Activated CD4-positive, CD25-positive, alpha-beta regulatory T cell treated with anti-CD3 and anti-CD28 coated beads, Interleukin-2, amount 50 U/mL, for 16 hours (primary cell): ENCODE data around the gene ACOT2.
"Not testable (repeated sequence)": the region's sequence is repeated elsewhere in the genome, so short reads cannot be mapped to it uniquely, and the experiment has no call there.

ENCODE experiments used
- DNase-seq: peaks from one replicate; pipeline ENCODE4 v3.0.0-alpha.2; 2020; ENCODE audit warnings: low read depth, low spot score

ACOT2 gene

DNA sequence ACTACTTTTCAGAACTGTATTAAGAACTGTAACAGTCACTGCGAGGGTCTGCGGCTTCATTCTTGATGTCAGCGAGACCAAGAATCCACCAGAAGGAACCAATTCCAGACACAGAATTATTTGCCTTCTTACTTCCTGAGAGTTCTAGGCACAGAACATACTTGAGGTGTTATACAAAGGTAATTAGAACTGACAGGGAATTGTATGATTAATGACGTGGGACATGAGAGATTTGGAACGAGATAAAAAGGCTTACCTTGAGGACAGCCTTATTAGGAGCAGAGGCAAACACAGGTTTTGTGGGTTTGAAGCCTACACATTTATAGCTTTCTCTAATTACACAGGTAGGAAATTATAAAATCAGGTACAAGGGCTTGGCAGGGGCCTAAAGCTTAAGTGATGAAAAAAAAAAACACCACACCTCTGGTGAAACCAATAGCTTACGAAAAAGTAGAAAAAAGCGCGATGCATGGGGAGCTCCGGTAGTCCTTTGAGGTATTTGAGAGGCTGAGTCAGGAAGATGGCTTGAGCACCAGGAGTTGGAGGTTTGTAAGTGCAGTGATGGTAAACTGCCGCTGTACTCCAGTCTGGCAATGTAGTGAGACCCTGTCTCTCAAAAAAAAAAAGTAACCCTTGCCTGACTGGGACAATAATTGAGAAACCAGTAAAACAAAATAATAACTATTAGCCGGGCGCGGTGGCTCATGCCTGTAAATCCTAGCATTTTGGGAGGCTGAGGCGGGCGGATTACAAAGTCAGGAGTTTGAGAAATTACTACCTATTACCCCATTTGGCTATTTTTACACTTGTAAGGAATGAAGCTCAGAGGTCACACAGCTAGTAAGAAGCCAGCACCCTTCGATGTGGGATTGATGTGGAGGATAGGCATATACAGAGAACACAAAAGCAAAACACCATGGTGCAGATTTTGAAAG lies 795 bp upstream of the ACOT2 start:
- DNase-seq = no peak

DNA sequence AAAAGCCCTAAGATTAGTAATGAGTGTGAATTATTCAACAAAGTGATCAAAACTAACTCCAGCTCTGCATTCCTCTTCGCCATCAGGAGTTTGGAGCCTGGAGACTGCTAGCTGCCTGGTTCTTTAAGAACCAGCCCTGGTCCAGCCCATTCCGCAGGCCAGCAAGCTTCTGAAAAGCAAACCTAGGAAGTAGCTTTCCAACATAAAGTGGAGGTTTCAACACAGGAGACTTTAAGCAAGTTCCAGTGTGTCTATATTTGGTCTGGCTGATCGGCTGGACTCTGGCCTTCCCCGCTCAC lies 178 bp upstream of the ACOT2 start:
- not testable (repeated sequence) for DNase-seq

DNA sequence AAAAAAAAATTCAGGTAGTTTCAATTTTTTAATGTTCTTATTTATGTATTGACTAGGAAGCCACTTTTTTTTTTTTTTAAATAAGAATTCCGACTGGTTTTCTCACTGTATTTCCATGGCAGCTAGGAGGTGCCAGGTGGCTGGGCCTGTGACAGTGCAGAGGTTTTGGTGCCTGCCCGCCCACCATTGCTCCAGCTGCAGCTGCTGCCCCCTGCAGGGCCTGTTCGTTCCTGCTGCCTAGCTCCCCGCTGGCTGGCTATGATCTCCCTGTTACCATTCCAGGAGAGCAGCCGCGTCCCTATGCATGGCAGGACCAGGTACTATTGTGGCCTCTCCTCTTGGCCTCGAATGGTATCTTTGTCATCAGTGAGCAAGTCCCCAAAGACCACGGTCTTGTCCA lies 1.9 kb downstream of the ACOT2 start:
- peak; percentile 27 for DNase-seq

DNA sequence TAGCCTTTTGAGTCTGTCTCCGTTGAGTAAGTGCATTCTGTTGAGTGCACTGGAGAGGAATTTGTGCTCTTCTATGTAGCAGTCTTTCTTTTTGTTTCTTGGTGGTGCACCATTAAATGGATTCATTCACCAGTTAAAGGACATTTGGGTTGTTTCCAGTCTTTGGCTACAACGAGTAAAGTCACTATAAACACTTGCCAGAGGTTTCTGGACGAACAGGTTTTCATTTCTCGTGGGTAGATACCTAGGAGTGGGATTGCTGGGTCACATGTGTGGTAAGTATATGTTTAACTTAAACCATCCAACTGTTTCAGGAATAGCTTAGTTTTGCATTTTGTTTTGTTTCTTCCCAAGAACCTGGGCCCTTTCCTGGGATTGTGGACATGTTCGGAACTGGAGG lies 4.0 kb downstream of the ACOT2 start:
- not testable (repeated sequence) for DNase-seq

DNA sequence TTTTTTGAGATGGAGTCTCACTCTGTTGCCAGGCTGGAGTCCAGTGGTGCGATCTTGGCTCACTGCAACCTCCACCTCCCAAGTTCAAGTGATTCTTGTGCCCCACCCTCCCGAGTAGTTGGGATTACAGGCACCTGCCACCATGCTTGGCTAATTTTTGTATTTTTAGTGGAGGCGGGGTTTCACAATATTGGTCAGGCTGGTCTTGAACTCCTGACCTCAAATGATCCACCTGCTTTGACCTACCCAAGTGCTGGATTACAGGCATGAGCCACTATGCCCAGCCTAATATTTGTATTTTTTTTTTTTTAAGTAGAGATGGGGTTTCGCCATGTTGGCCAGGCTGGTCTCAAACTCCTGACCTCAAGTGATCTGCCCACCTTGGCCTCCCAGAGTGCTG lies 4.7 kb downstream of the ACOT2 start:
- not testable (repeated sequence) for DNase-seq

DNA sequence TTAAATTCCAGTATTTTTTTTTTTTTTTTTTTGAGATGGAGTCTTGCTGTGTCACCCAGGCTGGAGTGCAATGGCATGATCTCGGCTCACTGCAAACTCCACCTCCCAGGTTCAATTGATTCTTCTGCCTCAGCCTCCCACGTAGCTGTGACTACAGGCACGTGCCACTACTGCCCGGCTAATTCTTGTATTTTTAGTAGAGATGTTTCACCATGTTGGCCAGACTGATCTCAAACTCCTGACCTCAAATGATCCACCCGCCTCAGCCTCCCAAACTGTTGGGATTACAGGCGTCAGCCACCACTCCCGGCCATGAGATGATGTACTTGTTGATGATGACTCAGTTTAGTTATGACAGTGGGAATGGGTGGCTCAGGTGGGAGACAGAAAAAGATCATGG lies 5.2 kb downstream of the ACOT2 start:
- not testable (repeated sequence) for DNase-seq

DNA sequence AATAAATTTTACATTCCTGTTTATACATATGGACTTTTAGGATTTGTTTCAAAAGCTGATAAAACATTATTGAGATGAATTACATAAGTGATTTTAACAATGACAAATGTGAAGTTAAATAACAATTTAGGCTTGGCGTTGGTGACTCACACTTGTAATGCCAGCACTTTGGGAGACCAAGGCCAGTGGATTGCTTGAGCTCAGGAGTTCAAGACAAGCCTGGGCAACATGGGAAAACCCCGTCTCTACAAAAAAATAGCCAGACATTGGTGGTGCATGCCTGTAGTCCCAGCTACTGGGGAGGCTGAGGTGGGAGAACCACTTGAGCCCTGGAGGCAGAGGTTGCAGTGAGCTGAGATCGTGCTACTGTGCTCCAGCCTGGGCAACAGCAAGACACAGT lies 7.4 kb downstream of the ACOT2 start:
- DNase-seq = no peak

DNA sequence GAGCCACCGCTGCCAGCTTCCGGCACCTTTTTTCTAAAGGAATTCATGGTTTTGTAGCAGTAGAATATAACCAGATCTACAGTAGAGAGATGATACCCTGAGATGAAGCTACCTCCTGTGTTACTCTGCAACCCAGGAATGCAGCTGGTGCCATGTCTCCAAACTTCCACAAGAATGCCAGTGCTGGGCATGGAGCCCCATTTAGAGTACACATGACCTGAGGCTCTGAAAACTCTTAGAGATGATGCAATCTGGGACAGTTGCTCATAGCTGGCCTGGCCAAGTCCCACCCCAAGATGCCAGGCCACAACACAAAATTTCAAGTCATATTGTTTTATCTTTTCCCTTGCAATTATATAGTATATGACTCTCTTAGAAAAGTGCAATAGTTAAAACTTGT lies 8.2 kb downstream of the ACOT2 start:
- DNase-seq = not testable (repeated sequence)

DNA sequence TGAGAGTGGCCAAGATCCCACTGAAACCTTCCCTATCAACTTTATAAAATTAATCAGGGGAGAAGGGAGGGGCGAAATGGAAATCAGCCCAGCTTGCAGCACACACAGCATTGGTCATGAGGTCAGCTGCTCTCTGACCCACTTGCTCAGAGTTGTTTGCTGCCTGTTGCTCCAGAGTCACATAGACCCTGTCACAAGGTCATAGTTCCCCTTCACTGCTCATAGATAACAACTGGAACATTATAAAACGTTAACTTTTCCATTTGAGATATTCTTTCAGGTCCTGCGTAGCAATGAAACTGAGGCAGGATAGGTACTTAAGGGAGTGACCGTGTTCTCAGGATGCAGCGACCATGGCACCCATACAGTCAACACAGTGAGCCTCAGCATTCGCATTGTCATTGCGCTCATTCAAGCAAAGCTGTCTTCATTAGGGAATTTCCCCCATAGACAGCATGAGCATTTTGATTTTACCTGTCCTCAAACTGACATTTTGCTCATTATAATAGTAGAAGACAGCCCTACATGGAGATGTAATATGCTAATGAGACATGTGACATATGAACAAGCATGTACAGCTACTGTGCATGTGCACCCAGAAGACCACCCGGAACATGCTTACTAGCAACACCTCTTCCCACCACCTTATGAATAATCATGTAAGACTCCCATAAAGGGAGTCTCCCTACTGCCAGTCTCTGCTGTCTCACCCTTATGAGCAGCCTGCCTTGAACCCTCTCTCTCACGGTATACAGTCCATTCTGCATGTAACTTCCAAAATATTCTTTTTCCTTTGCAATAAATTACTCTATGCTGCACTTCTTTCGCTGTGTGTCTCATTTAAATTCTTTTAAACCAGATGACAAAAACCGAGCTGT lies 13.3 kb downstream of the ACOT2 start:
- DNase-seq = not testable (repeated sequence)

DNA sequence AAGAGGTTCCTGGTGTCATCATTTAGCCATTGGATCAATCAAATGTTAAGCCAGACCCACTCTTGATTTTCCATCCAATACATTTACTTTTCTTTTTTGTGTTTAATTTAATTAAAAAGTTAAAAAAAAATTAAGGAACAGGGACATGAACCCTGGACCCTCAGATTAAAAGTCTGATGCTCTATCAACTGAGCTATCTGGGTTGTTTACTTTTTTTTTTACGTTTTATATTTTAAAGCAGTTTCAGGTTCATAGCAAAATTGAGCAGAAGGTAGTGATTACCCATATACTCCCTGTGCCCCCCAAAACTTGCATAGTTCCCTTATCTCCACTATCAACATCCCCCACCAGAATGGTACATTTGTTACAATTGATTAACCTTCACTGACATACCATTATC lies 19.7 kb downstream of the ACOT2 start:
- DNase-seq = no peak

DNA sequence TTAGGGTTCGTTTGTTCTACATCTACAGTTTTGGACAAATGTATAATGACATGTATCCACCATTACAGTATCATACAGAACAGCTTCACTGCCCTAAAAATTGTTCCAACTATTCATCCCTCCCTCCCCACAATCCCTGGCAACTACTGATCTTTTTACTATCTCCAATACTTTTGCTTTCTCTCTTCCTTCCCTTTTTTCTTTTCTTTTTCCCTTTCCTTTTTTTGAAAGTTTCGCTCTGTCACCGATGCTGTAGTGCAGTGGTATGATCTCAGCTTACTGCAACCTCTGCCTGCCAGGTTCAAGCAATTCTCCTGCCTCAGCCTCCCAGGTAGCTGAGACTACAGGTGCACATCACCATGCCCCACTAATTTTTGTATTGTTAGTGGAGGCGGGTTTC lies 20.1 kb downstream of the ACOT2 start:
- no peak for DNase-seq

DNA sequence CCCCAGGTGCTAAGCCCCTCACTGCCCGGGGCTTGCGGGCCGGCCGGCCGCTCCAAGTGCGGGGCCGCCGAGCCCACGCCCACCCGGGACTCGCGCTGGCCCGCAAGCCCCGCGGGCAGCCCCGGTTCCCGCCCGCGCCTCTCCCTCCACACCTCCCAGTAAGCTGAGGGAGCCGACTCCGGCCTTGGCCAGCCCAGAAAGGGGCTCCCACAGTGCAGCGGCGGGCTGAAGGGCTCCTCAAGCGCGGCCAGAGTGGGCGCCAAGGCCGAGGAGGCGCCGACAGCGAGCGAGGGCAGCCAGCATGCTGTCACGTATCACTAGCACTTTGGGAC lies 21.6 kb downstream of the ACOT2 start:
- not testable (repeated sequence) for DNase-seq

DNA sequence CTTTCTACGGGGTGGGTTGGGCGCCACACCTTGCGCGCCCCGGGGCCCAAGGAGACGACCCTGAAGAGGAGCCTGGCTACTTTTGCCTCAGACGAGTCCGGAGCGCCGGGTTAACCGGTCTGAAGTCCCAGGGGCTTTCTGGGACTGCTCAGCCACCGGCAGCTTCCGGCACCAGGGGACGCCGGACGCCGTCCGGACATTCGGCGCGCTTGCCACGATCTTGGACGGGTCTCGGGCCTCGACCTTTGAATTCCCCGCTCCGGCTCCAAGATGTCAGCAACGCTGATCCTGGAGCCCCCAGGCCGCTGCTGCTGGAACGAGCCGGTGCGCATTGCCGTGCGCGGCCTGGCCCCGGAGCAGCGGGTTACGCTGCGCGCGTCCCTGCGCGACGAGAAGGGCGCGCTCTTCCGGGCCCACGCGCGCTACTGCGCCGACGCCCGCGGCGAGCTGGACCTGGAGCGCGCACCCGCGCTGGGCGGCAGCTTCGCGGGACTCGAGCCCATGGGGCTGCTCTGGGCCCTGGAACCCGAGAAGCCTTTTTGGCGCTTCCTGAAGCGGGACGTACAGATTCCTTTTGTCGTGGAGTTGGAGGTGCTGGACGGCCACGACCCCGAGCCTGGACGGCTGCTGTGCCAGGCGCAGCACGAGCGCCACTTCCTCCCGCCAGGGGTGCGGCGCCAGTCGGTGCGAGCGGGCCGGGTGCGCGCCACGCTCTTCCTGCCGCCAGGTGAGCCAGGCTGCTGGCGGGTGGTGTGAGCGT lies 22.9 kb downstream of the ACOT2 start, which contains the start of gene ACOT4:
ACOT4 (plus strand) TSS at position 184 of the 760 bp plus-strand sequence; CDS start at position 271, 87 bp downstream.
- peak; percentile 13 for DNase-seq

DNA sequence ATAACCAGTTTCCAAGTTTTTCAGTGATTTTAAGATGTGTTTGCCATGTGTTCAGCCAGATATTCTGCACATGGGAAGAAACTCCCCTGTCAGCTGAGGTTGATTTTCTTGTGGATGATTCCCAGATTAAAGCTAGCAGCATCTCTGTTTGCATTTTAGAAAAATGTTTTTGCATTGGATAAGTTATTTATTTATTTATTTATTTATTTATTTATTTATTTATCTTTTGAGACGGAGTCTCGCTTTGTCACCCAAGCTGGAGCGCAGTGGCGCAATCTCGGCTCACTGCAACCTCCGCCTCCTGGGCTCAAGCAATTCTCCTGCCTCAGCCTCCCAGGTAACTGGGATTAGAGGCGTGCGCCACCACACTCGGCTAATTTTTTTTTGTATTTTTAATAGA lies 25.5 kb downstream of the ACOT2 start:
- DNase-seq = no peak

DNA sequence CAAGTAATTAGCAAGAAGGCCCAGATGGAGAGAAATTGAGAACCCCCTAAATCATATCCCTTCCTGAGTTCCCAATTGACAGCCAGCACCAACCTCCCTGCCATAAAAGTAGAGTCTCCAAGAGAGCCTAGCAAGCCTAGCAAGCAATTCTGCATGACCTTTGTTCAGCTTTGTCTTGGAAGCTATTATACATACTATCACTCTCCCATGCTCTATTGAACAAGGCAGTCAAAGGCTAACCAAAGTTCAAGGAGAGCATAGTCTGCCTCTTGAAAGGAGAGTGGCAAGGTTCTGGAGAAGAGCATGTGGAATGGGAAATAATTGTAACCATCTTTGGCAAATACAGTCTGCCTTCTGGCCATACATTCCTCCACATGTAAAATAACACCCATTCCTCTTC lies 30.5 kb downstream of the ACOT2 start:
- no peak for DNase-seq

DNA sequence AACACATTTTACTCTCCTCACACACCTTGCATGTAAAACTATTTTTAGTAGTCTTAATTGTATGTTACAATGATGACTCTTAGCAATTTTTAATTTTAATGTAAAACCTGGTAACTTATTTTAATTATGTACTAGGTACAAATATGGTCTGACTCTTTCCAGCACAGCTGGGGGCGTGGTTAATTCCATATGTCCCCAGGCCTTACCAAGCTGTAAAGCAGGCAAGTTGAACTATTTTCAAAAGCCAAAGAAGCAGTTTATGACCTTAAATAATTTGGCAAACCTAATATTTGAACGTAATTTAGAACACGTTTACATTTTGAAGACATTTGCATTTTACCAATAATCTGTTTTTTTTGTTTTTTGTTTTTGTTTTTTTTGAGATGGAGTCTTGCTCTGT lies 34.0 kb downstream of the ACOT2 start:
- DNase-seq = no peak

DNA sequence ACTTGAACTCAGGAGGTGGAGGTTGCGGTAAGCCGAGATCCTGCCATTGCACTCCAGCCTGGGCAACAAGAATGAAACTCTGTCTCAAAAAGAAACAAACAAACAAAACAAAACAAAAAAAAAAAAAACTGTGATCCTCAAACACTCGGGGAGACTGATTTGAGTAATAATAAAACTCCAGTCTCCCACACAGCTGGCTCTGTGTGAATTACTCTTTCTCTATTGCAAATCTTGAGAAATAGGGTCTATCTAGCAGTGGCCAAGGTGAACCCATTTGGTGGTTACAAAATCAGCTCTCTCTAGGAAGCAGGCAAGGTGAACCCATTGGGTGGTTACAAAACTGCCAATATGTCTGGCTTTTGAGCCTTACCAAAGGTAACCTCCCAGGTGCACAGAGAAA lies 37.3 kb downstream of the ACOT2 start:
- DNase-seq = no peak

DNA sequence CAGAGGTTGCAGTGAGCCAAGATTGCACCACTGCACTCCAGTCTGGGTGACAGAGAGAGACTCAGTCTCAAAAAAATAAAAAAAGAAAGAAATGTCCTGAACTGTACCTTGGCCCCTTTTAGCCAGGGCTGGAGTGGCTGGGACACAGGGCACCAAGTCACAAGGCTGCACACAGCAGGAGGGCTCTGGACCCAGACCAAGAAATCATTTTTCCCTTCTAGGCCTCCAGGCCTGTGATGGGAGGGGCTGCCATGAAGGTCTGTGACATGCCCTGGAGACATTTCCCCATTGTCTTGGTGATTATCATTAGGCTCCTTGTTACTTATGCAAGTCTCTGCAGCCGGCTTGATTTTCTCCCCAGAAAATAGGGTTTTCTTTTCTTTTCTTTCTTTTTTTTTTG lies 38.2 kb downstream of the ACOT2 start:
- no peak for DNase-seq

DNA sequence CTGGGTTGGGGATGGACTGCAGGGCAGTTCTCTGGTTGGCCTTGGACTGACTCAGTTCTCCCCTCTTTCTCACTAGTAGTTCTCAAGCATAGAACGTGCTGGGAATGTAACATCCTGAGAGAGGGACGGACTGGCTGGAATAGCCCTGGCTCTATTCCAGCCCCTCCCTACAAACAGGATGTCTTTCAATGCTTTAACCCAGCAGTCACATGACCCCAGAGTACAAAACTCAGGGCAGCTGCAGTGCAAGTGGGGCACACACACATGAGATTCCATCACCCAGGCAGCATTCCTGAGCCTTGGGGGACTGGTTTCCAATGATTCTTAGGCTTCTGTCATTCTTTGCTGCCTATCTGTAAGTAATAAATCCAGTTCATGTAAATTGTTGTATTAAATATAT lies 41.7 kb downstream of the ACOT2 start:
- no peak for DNase-seq

DNA sequence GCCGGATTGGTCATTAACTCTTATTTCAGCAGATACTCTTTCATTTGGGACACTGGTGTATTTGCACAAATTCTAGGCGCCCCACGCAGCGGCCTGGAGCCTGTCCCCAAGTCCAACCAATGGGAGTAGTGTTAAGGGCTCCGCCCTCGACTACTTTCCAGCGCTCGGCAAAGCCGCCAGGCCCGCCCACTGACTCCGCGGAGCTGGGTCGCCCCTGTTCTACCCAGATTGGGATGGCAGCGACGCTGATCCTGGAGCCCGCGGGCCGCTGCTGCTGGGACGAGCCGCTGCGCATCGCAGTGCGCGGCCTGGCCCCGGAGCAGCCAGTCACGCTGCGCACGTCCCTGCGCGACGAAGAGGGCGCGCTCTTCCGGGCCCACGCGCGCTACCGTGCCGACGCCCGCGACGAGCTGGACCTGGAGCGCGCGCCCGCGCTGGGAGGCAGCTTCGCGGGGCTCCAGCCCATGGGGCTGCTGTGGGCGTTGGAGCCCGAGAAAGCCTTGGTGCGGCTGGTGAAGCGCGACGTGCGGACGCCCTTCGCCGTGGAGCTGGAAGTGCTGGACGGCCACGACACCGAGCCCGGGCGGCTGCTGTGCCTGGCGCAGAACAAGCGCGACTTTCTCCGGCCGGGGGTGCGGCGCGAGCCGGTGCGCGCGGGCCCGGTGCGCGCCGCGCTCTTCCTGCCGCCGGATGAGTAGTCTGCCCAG lies 43.5 kb downstream of the ACOT2 start, which contains the start of gene ACOT6:
ACOT6 (plus strand) TSS at position 179 of the 707 bp plus-strand sequence; CDS start at position 234, 55 bp downstream.
- peak; percentile 11 for DNase-seq

DNA sequence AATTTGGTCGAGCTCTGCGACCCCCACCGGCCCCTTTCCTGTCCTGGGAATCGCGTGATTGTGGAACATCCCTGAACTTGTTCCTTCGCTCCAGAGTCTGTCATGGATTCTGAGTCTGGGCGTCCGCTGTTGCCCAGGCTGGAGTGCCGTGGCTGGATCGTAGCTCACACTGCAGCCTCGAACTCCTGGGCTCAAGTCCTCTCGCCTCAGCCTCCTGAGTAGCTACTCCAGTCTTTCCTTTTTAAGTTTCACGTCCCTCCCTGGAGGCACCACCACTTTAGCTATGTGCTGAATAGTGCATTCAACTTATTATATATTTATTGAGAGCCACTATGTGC lies 44.0 kb downstream of the ACOT2 start:
- DNase-seq = no peak
